GM19043 (cell line): Measurements from ENCODE around the gene CCNL1.

Experiments
- ATAC-seq: cut with Tn5 transposase; IDR thresholded peaks from one replicate; pipeline ENCODE4 v1.9.1; 2021; ENCODE audit warnings: low read depth; ENCODE audit not compliant: unreplicated experiment

CCNL1 gene

DNA sequence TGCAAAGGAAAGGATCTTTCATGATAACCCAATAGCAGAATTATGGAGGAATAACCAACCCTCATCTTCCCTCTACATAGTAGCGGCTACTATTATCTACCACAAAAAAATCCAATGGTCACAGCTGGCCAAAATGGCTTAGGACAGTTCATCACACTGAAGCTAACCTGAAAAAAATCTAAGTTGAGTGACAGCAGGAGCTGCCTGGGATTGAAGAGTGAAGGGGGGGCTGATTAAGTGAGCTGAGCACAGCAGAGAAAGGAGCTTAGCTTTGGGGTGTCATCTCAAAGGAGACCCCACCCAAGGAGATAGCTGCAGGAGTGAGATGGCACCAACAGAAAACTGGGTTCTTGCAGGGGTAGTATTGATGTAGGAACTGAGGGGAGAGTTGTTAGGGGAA lies 33.6 kb downstream of the CCNL1 start:
- no peak for ATAC-seq

DNA sequence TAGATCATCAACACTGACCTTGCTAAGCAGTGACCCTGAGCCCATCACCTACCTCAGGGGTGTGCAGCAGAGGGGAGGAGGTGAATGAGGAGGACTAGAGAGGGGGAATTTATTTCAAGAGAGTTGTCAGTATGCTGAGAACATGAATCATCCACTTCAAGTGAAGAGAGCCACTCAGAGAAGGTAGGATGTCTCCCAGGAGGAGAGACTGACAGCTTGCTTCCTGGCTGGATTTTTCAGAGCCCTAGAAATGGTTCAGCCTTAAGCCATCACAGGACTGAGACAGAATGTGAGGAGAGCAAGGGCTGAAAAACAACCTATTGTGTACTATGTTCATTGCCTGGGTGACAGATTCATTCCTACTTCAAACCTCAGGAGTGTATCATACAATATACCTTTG lies 34.8 kb downstream of the CCNL1 start:
- ATAC-seq = no peak

DNA sequence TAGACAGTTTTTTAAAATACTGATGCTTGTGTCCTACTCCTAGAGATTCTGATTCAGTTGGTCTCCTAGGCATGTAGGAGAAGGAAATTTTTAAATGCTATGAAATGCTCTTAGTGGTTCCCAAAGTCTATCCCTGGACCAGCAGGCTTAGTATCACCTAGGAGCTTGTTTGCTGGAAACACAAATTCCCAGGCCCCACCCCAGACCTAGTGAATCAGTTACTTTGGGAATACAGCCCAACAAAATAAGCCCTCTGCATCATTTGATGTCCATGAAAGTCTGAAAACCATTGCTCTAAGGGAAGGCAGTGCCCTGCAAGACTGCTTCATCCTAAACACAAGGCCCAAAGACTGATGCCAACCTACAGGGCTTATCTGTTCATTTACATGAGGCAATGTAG lies 36.3 kb downstream of the CCNL1 start:
- ATAC-seq = no peak

DNA sequence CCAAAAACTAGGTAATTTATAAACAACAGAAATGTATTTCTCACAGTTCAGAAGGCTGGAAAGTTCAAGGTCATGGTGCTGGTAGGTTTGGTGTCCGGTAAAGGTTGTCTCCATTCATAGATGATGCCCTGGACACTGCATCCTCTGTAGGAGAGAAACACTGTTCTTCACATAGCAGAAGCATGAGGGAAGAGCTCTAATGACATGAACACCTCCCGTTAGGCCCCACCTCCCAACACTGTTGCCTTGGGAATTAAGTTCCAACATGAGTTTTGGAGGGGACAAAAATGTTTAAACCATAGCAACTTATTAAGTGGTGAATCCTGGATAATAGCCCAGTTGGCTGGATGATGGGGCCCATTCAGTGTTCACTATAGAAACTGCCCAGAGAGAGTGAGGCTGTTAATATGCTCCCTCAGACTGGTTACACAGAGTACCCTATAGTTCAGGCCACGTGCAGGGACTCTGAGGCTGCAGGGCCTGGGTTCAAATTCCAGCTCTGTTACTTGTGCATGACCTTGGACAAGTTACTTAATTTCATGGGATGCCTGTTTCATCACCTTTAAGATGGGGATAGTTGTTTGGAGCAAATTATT lies 37.0 kb downstream of the CCNL1 start:
- ATAC-seq = no peak

DNA sequence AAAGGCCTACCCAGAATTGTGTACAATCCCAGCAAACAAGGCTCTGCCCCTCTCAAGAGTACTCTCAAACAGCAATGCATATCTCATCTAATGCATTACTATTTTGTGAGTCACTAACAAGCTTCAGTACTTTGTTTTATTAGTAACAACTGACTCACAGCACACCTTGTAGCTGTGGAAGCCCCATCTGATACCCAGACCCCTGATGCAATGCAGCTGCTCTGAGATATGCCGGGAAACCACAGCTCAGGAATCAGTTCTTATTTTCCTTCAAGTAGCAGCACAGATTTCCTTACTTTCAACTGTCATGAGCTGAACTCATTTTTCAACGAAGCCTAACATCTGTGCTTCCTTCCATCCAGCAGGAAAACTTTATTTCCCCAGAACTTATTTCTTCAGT lies 37.8 kb downstream of the CCNL1 start:
- no peak for ATAC-seq

DNA sequence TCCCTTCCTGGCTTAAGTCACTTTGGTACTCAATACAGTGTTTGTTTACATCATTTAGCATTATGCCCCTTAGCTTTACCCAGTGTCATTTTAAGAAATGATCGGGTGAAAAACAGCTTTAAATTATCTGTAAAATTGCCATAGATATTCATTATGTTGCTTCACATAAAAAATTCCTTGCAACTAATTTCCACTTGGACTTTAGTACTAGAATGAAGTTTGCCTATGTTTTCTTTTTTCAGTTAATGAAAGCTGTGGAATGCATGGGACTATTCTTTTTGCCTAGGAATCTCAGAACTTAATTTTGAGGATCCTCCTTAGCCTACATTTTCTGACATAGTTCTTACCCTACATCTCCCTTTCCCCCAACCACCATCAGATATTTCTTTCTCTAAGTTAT lies 38.4 kb downstream of the CCNL1 start:
- ATAC-seq = no peak

DNA sequence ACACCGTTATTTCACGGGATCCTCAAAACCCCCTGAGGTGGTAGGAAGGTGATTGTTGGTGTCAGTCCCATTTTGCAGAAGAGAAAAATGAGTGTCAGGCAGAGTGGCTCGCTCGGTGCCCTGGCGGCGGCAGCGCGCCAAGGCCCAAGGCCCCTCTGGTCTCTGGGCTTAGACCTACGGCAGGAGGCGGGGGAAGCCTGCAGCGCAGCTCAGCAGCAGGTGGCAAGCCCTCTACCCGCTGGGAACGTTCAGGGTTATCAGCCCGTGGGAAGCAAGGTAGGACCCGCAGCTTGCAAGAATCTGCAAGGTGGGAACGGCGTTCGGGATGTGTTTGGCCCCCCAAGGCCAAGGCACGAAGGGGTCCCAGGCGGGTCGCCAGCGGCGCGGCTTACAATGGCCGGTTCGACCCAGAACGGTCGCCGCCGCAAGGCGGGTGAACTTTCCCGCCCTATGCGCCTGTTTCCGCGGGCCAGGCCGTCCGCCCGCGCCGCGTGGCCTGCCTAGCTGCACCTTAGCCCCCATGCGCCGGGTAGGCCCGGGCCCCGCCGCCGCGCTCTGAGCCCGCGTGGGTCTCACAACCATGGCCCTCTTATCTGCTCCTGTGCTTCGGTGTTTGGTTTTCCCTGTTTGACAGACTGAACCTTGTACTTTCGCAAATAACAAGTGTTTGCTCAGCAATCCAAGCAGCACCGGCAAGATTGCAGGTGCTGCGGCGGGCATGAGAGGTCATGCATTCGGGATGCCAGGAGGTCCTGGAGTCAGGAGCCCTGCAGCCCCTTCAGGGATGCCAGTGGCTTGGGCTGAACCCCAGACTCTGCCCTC lies 39.7 kb downstream of the CCNL1 start:
- no peak for ATAC-seq

DNA sequence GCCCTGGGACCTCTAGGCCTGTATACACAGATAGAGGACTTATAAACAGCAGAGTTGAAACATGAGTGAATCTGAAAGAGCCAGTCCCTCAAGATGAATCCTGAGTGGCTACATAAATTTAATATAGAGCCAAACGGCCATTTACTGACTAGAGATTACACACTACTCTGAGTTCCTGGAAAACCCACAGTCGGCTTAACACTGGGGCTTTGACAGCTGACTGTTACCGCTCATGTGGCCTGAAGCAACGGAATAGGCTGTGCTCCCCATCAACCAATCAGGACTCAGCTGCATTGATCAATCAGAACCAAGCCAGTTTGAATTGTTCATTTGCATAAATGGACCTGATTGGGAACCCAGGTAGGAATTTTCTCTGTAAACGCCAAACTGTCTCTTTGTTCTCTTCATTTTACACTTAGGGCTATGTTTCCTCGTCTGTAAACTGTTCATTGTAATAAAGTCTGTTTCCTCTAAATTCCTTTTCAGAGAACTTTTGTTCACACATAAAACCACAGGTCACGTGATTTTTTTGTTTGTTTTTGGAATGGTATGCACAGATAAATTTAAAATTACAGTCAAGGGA lies 40.5 kb downstream of the CCNL1 start:
- no peak for ATAC-seq

DNA sequence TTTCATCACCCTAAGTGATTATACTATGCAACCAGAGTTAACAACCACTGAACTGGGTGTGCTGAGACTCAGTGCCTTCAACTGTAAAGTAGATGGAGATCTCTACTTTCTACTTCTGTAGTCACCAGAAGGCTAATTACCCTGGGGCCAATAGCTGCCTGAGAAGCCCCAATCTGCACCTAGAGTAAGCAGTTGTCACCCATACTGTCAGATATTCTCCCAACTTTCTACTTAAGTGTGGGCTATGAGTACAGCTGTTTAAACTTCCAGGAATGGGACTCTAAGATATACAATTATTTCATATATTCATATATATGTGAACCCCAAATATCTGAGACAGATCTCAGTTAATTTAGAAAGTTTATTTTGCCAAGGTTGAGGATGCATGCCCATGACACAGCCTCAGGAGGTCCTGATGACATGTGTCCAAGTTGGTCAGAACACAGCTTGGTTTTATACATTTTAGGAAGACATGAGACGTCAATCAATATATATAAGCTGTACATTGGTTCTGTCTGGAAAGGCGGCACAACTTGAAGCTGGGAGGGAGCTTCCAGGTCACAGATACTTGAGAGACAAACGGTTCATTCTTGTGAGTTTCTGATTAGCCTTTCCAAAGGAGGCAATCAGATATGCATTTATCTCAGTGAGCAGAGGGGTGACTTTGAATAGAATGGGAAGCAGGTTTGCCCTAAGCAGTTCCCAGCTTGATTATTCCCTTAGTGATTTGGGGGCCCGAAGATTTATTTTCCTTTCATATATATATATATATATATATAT lies 41.9 kb downstream of the CCNL1 start:
- no peak for ATAC-seq

DNA sequence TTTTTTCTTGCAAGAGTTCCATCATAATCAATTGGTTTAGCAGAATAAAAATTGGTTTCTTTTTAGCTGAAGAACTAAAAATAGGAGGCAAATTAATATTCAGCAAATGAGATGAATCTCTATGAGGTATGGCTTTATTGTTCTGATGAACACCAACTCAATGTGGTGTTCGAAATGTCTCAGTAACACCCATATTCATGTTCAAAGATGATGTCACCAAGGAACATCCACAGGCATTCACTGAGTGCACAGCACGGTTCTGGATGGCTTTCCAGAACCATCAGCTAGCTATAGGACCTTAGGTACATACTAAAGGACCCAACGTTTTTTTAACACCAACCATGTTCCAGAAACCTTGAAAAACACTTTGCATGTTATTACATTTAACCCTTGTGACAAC lies 42.7 kb downstream of the CCNL1 start:
- no peak for ATAC-seq

DNA sequence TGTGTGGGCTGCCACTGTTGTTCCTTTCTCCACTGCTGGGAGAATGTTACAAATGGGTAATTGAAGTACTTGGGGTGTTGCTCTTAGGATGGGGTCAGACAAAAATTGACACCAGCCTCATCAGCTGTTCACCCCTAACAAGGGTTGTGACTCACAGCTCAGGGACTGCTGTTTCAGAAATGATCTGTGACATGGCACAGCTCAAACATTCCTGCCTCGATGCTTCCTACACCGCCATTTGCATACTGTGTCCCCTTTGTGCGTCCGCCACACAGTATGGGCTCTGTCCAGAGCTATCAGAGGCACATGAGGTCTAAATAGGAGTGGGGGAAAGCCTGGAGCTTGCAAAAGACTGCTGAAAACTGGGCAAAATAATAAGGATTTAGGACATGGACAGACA lies 43.9 kb downstream of the CCNL1 start:
- ATAC-seq = no peak

DNA sequence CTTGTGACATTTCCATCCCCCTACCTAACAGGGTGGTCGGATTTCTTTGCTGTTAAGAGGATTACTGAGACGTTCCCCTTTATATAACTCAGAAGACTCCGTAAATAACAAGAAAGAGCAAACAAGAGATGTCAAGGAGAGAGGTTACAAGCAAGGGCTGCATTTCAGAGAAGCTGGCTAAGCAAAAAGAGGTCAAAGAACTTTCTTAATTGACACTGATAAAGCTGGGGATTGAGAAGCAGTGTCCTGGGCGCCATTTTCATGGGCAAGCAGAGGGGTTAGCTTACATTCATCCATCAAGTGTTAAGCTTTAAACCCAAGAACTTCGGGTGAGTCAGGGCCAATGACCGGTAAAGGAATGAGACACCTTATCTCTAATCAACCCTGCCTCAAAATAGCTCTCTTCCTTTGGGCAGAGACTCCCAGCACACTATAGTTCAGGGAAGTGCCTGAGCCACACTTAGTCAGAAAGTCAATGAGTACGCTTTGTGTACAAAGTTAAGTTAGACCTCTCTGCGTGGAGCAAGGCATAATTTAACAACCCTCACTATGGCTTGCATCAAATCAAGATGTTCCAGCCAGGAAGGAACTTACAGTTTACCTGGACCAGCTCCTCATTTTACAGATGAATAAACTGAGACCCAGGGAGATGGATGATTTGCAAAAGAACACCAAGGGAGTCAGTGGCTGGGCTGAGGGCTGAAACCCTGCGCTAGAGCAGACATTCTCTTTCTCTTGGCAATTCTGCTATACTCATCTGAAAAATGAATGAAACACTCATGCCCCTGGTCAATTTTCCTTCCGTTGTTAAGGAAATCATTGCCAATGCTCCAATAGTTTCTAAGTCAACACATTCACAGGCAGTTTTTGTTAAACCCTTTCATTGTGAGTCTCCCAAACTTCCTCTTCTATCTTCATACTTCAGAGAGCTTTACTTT lies 44.6 kb downstream of the CCNL1 start:
- ATAC-seq = no peak

DNA sequence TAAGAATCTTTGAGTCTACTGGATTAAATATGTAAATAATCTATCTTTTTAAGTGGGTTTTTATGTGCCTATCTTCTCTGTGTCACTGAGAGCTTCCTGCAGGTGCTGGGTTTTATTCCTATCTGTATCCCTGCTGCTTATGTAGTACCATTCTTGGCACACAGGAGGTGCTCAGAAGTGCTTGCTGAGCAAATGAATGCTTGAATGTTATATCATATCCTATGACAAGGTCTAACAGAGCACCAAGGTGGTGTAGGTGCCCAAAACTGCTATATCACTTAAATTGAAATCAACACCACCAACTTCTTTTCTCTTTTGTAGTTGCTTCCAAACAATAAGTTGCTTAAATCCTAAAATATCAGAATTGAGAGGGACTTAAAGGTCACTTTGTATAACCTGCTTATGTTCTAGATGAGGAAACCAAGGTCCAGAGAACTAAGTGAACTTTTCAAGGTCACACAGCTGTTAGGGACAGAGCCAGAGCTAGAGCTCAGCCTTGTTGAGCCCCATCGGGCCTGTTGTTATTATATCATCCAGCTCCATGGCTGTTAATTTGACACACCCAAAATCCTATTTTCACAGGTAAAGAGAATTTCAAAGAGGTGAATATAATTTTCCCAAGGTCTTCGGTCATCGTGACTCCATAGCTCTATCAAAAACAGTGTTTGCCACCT lies 46.0 kb downstream of the CCNL1 start:
- ATAC-seq = no peak

DNA sequence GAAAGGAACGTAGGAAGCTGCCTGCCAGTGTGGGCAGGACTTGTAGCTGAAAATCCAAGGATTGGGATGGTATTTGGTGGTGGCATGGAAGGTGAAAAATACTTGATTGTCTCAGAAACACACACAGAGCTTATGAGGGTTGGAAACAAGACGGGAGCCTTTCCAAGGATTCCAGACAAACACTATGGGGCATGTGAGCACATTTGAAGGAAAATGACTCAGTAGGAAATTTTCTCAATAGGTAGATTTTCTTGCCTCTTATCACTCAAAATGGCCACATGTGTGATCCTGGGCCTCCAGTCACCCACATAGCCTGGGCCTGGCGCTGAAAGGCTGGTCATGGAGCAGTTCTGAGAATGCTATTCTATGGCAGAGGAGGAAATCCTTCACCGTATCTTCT lies 47.4 kb downstream of the CCNL1 start:
- no peak for ATAC-seq

DNA sequence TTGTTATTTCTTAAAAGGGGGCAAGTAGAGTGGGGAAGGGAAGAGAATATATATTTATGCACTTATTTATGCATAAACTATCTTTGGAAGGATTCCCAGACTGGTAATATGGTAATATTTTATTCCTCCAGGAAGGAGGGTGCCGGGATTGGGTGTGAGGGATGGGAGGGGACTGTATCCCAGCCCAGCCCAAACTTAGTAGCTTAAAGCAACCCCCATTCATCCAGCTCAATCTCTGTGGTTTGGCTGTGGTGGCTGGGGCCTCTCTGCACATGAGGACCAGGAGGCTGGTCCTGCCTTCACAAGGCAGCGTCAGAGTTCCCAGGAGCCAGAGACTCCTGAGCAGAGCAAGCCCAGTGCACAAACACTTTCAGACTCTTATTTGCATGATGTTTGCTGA lies 48.4 kb downstream of the CCNL1 start:
- no peak for ATAC-seq

DNA sequence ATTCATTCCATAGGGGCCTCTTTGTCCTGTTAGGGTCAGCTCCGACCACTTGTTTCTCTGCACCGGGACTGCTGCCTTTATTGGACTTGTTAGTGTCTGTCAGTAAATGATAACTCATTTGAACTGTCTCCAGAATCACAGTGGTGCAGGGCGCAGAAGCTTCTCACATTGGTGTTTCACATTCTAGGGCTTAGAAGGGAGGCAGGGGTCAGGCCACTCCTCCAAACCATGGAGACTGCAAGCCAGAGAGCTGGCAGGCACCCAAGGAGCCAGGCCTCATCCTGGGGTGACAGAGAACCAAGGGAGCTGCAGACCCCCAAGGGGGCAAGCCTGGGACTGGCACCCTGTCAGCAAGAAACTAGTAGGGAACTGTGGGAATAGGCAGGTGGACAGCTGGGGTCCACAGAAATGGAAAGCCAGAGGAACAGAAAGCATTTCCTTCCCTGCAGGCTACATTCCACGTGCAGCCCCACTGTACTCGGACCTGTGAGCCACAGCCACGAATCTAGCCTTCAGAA lies 49.1 kb downstream of the CCNL1 start:
- no peak for ATAC-seq

DNA sequence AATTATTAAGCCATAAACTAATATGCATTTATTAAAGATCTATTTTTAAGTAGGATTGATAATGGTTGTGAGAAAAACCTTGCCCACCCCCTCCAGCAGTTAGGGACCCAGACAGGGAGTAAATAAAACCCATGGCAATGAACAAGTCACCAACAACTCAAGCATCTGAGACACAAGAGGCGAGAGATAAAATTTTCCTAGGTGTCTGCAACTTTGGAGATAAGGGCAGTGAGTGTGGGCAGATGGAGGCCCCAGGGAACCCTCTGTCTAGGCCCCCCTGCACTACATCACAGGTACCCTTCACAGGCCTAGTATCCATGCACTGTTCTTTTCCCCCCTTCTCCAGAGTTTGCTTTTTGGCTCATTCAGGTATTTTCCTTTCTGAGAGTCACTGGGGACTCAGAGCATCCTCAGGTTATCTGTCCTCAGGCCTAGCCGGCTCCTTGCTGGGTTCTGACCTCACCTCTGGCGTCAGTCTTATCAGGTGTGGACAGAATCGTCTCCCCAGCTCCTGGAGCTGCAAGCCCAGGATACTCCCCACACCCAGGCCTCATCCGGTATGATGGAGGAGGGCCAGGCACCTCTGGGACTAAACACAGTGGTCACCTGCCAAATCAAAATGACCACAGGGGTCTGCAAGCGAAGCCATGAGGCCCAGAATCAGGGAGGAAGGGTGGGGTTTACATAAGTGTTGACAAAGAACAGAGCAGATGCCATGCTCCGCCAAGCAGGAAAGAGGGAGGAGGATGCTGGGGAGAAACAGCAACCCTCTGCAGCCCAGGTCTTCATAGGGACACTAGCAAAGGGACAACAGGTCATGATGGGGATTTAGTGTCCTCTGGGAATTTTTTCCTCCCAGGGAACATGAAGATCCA lies 50.4 kb downstream of the CCNL1 start:
- no peak for ATAC-seq

DNA sequence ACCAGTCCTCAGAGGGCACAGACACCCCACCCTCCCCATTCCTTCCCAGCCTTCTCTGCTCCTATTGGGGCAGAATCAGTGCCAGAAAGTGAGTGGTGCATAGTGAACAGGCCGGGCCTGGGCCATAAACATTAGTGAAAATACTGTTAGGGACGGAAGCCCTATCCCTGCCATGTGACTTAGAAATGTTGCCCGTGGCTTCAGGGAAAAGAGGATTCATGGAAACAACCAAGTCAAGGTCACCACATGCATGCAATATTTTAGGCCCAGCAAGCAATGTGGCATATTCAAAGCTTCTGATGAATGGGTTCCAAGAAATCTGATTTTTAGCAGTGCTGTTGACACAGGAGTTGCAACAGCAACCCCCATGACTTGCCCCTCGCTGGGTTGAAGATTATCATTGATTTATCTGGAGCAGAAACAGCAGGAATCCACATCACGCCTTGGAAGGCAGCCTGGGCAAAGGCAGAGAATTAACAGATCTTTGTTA lies 52.3 kb downstream of the CCNL1 start:
- ATAC-seq = no peak
